Measurements from ENCODE around the gene MVB12B.

The MVB12B gene

DNA sequence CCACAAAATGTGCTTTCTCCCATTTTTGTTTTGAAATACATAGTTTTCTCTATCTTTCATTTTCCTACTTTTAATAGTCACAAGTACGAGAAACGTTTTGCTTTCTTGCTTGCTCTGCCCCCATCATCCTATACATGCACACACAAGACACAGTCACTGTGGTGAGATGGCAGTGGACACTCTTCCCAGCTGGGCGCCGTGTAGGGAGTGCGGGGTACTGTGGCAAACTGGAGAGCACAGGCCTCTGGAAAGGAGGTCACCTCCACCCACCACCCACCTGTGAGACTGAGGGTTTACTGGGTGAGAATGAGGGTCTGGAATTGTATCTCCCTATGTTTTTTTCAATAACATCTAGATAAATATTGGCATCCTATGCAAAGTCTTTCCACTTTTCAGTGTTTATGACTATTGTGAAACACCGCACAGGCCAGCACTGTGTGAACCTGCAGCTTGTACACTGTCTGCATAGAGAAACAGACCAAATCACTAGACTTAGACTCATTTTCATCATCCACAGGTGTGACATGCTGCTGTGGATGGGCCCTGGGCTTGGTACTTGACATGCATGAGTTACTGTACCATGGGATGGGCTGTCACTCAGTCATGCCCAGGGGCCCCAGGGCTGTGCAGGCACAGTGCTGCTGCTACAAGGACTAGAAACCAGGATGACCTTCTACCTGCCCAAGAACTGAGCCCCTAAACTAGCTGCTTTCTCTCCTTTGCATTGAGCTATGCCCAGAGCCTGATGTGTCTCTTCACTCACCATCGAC is 169.0 kb downstream of the MVB12B start:
- TF ChIP-seq, protein P1, sequence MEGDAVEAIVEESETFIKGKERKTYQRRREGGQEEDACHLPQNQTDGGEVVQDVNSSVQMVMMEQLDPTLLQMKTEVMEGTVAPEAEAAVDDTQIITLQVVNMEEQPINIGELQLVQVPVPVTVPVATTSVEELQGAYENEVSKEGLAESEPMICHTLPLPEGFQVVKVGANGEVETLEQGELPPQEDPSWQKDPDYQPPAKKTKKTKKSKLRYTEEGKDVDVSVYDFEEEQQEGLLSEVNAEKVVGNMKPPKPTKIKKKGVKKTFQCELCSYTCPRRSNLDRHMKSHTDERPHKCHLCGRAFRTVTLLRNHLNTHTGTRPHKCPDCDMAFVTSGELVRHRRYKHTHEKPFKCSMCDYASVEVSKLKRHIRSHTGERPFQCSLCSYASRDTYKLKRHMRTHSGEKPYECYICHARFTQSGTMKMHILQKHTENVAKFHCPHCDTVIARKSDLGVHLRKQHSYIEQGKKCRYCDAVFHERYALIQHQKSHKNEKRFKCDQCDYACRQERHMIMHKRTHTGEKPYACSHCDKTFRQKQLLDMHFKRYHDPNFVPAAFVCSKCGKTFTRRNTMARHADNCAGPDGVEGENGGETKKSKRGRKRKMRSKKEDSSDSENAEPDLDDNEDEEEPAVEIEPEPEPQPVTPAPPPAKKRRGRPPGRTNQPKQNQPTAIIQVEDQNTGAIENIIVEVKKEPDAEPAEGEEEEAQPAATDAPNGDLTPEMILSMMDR (IDR thresholded peaks at IDR 0.05; ENCODE audit: control insufficient read depth, insufficient read depth, low read depth, low read length, missing control alignments), result no peak
- DNase-seq (ENCODE audit: low read depth), result no peak
- no peak overlapping the region for H3K4me3 ChIP-seq (ENCODE audit: control insufficient read depth, low read depth, low read length)

DNA sequence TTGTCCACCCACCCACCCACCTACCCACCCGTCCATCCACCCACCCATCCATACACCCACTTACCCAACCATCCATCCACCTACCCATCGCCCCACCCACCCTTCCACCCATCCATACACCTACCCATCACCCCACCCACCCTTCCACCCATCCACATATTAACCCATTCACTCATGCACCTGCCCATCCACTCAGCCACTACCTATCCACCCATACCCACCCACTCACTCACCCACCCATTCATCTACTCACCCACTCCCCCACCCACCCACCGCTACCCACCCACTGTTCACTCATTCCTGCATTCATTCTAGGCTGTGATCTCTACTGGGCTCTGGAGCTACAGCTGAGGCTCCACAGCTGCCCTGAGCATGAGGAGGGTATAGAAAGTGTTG is 169.6 kb downstream of the MVB12B start:
- DNase-seq (ENCODE audit: low read depth), result no peak
- TF ChIP-seq, protein P1 (IDR thresholded peaks at IDR 0.05; ENCODE audit: control insufficient read depth, insufficient read depth, low read depth, low read length, missing control alignments), result no peak
- H3K4me3 ChIP-seq (ENCODE audit: control insufficient read depth, low read depth, low read length), result no peak overlapping the region

DNA sequence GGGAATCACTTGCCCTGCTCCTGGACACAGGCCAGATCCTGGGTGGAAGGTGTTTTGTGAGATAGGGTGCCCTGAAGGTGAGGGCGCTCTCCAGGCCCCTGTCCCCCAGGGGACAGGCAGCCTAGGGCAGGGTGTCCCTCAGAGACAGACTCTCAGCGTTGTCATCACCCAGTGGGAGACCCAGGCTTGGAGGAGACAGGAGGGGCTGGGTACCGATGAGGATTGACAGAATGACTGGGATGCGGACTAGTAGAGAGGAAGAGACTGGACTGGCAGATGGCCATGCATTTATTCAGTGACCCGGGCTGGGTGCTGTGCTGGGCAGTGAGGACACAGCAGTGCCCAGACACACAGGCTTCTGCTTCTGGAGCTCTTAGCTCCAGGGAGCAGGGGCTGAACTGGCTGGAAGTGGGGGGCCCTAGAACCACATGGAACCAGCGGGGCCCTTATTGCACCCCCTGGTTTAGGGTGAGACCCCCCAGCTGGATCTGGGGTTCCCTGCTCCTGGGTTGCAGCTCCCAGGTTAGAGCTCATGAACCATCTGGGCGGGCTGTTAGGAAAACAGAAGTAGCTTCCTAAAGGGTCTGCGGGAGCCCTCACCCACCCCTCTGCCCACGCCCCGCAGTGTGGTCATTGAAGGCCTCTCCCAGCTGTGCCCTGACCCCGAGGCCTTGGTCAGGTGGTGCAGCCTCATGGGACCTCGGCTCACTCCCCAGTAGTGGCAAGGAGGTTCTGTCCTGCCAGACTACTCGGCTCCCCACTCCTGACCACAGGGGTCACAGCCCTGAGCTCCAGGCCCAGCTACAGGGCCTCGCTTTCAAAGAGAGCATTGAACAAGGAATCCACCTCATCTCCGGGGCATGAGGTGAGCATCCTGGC is 170.4 kb downstream of the MVB12B start:
- TF ChIP-seq, protein P1 (IDR thresholded peaks at IDR 0.05; ENCODE audit: control insufficient read depth, insufficient read depth, low read depth, low read length, missing control alignments), result no peak
- H3K4me3 ChIP-seq (ENCODE audit: control insufficient read depth, low read depth, low read length), result no peak overlapping the region
- DNase-seq (ENCODE audit: low read depth), result no peak

DNA sequence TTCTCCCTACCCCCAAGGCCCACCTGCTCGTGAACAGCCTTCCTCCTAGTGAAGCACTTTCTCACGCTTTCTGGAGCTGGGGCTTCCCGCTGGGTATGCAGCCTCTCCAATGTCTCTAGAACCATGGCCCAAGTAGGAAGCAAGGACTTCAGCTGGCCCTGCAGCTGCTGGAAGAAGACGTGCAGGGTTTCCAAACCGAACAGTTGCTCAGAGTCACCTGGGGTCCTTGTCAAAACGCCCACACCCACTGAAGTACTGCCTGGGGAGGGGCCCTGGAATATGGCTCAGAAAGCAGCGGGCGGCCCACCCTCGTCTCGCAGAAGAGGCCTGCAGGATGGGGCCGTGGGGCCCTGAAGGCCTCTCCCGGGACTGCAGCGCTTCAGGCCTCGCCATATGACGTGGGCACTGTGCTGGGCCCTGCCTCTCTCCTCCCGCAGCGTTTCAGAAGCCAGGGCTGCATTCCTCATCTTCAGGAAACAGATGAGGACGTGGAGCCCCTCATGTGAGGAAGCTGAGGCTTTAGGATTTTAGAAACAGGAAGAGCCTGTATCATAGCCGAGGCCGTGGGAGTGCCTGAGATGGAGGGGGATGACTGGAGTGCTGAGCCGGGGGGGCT is 171.1 kb downstream of the MVB12B start:
- TF ChIP-seq, protein P1 (IDR thresholded peaks at IDR 0.05; ENCODE audit: control insufficient read depth, insufficient read depth, low read depth, low read length, missing control alignments), result no peak
- DNase-seq (ENCODE audit: low read depth), result no peak
- no peak overlapping the region for H3K4me3 ChIP-seq (ENCODE audit: control insufficient read depth, low read depth, low read length)

DNA sequence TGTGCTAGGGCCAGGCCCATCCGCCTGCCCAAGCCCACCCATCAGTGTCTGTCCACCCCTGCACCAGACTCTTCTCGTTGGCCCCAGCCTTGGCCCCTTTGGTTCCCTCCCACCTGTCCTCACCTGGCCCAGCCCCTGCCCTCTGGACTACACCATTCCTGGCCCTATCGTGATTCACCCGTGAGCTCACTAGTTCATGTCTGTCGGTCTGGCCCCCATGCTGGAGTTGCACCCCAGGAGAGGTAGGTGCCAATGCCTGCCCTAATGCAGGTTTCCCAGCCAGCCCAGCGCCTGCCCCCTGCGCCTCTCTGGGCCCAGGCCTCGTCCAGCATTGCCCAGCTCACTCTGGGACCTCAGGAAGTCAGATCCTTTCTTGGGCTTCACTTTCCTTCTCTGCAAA is 171.7 kb downstream of the MVB12B start:
- no peak for DNase-seq (ENCODE audit: low read depth)
- no peak overlapping the region for H3K4me3 ChIP-seq (ENCODE audit: control insufficient read depth, low read depth, low read length)
- TF ChIP-seq, protein P1 (IDR thresholded peaks at IDR 0.05; ENCODE audit: control insufficient read depth, insufficient read depth, low read depth, low read length, missing control alignments), result no peak

All from AG09309 (cell line).